K562 (cell line): Measurements from ENCODE around the gene GNAZ. TPM values are rescaled to one million over a fixed set of nuclear protein-coding genes. Genes with fewer than 3 reads are reported as not detected.

Source experiments
- ATAC-seq: fragments of 200-7000 bp; cut with Tn5 transposase; 3 replicates; pipeline ENCODE4 v1.9.1; 2020; ENCODE audit warnings: moderate library complexity
- BruUV-seq: library from RNA; stranded (reverse); fragments of 400-500 nt; replicated peaks from 2 replicates; lab custom pipeline; 2021; lab: Mats Ljungman, UMichigan
- CTCF ChIA-PET: fragments of 300-600 bp; formaldehyde crosslinking; extraction: SDS; loops from one replicate; lab custom pipeline; 2021; ENCODE audit warnings: low intra/inter-chr PET ratio; lab: Yijun Ruan, JAX
- POLR2A ChIA-PET: fragments of 300-600, 350-650 bp; sonication (Branson Sonifier 250); formaldehyde crosslinking; extraction: SDS; loops from one replicate; lab custom pipeline; 2021; ENCODE audit warnings: antibody characterized with exemption, inconsistent platforms; lab: Yijun Ruan, JAX
- DNase-seq, 4 experiments: peaks; one replicate each; pipeline versions ENCODE4 v3.0.0 to v3.0.0-alpha.2; 2011 to 2018; ENCODE audit warnings: low spot score in 3 of 4, mixed read lengths in 3 of 4; ENCODE audit errors: extremely low read depth in 1 of 4
- FAIRE-seq: peaks from 2 replicates; lab custom pipeline; 2011; peaks lifted over from hg19 to GRCh38; lab: Jason Lieb, UNC
- H2AFZ ChIP-seq: 2 replicates; pipeline ENCODE4 v1.6.0; 2011; ENCODE audit warnings: low read depth, low read length, control low read depth, inconsistent platforms
- H3K27ac ChIP-seq: fragments of 200-600 bp; 3 replicates; pipeline ENCODE4 v1.8.0; 2011; ENCODE audit warnings: low read depth, mild to moderate bottlenecking, control low read depth, inconsistent platforms, low read length, moderate library complexity, mixed read lengths; ENCODE audit errors: extremely low read depth
- H3K27me3 ChIP-seq, 2 experiments: fragments of 300-600 bp in 1 of 2; 2 replicates in 1 of 2; 3 replicates in 1 of 2; pipeline versions ENCODE4 v1.6.0 to v1.8.0; 2011; ENCODE audit warnings: inconsistent platforms in 2 of 2, low read length in 2 of 2, mild to moderate bottlenecking in 1 of 2, mixed read lengths in 1 of 2, moderate library complexity in 1 of 2; ENCODE audit not compliant: control insufficient read depth in 2 of 2, insufficient read depth in 2 of 2
- H3K36me3 ChIP-seq: fragments of 300-600 bp; 3 replicates; pipeline ENCODE4 v1.8.0; 2011; ENCODE audit warnings: mild to moderate bottlenecking, low read length, inconsistent platforms; ENCODE audit not compliant: control insufficient read depth, insufficient read depth
- H3K4me1 ChIP-seq, 2 experiments: fragments of 200-600 bp in 1 of 2; replicated peaks in 1 of 2; 2 replicates in 1 of 2; 3 replicates in 1 of 2; pipeline versions ENCODE4 v1.5.1 to v1.8.0; 2011; ENCODE audit warnings: inconsistent platforms in 2 of 2, low read length in 2 of 2, mild to moderate bottlenecking in 1 of 2, mixed read lengths in 1 of 2, moderate library complexity in 1 of 2; ENCODE audit not compliant: control insufficient read depth in 2 of 2, insufficient read depth in 2 of 2
- H3K4me2 ChIP-seq: 2 replicates; pipeline ENCODE4 v1.6.1; 2011; ENCODE audit warnings: low read length, control low read depth, inconsistent platforms, mixed read lengths; ENCODE audit not compliant: insufficient read depth
- H3K4me3 ChIP-seq: fragments of 200-600 bp; sonication (generic), shearing (Covaris generic); 2 replicates; pipeline ENCODE4 v1.5.1; 2016; ENCODE audit warnings: control low read depth, inconsistent platforms
- H3K79me2 ChIP-seq: fragments of 200-600 bp; 3 replicates; pipeline ENCODE4 v1.8.0; 2011; ENCODE audit warnings: low read length, inconsistent platforms; ENCODE audit not compliant: control insufficient read depth, insufficient read depth
- H3K9ac ChIP-seq, 2 experiments: 2 replicates each; pipeline versions ENCODE4 v1.6.0 to v1.6.1; 2011; ENCODE audit warnings: low read depth in 2 of 2, low read length in 2 of 2, control low read depth in 1 of 2, inconsistent platforms in 1 of 2, mild to moderate bottlenecking in 1 of 2, mixed read lengths in 1 of 2; ENCODE audit not compliant: insufficient read depth in 1 of 2
- H3K9me1 ChIP-seq: one replicate; pipeline ENCODE4 v1.6.0; 2011; ENCODE audit warnings: inconsistent platforms, mild to moderate bottlenecking, low read length, moderate library complexity; ENCODE audit not compliant: control insufficient read depth, insufficient read depth
- H3K9me3 ChIP-seq: replicated peaks from 2 replicates; pipeline ENCODE4 v1.5.1; 2011; ENCODE audit warnings: low read depth, low read length, inconsistent platforms; ENCODE audit not compliant: control insufficient read depth, insufficient read depth
- H4K20me1 ChIP-seq: replicated peaks from 2 replicates; pipeline ENCODE4 v1.6.1; 2011; ENCODE audit warnings: low read length, inconsistent platforms, mixed read lengths; ENCODE audit not compliant: control insufficient read depth, insufficient read depth
- ARID2 ChIP-seq: fragments of 450-650 bp; IDR thresholded peaks from 2 replicates; pipeline ENCODE4 v1.6.1; 2017; ENCODE audit warnings: antibody characterized with exemption, mild to moderate bottlenecking
- CBX2 ChIP-seq: fragments of 200-600 bp; sonication (generic); IDR thresholded peaks from one replicate; pipeline ENCODE4 v1.6.1; 2012; ENCODE audit warnings: mild to moderate bottlenecking, low read length, inconsistent platforms; ENCODE audit not compliant: insufficient read depth, poor library complexity, severe bottlenecking
- FOXJ2 ChIP-seq: fragments of 200-800 bp; sonication (Bioruptor generic); IDR thresholded peaks from 2 replicates; pipeline ENCODE4 v1.6.1; 2016; ENCODE audit warnings: missing genetic modification characterization, missing compliant biosample characterization
- HNRNPUL1 ChIP-seq: fragments of 200-400 bp; formaldehyde crosslinking; IDR thresholded peaks from 2 replicates; pipeline ENCODE4 v1.6.1; 2017; ENCODE audit warnings: low read length
- ID3 ChIP-seq, 2 experiments: fragments of 250-450 bp in 1 of 2; fragments of 450-650 bp in 1 of 2; sonication (Bioruptor Pico) in 1 of 2; IDR thresholded peaks; 2 replicates each; pipeline versions ENCODE4 v1.6.1 to v1.8.0; 2016 to 2021; ENCODE audit warnings: mild to moderate bottlenecking in 2 of 2, moderate library complexity in 2 of 2, missing compliant biosample characterization in 1 of 2, missing genetic modification characterization in 1 of 2
- MYNN ChIP-seq, 2 experiments: sonication (generic); formaldehyde crosslinking in 1 of 2; IDR thresholded peaks; 2 replicates each; pipeline versions ENCODE4 v1.5.0 to v1.6.1; 2016 to 2020; ENCODE audit warnings: antibody characterized with exemption in 1 of 2, missing genetic modification reagents in 1 of 2
- NR2F6 ChIP-seq: fragments of 450-650 bp; formaldehyde crosslinking; IDR thresholded peaks from 2 replicates; pipeline ENCODE4 v1.4.0; 2020; ENCODE audit warnings: mild to moderate bottlenecking
- PURB ChIP-seq: sonication (generic); formaldehyde crosslinking; IDR thresholded peaks from 2 replicates; pipeline ENCODE4 v1.9.0; 2021; ENCODE audit warnings: low read depth, mild to moderate bottlenecking, missing genetic modification reagents
- ZC3H11A ChIP-seq: IDR thresholded peaks from 2 replicates; pipeline ENCODE4 v1.6.1; 2012; ENCODE audit warnings: low read depth, low read length, improper control_type of control experiment
- ZNF282 ChIP-seq: sonication (generic); formaldehyde crosslinking; IDR thresholded peaks from 2 replicates; pipeline ENCODE4 v1.8.1; 2023; ENCODE audit warnings: missing genetic modification reagents
- ZNF592 ChIP-seq: fragments of 450-650 bp; IDR thresholded peaks from 2 replicates; pipeline ENCODE4 v1.6.1; 2017; ENCODE audit warnings: antibody characterized with exemption, mild to moderate bottlenecking
- WGBS: fragments of 100-300 bp; shearing (Covaris generic); methylation state at CpG from one replicate; pipeline ENCODE4 v1.1.6; 2016; ENCODE audit warnings: low coverage, mixed read lengths; ENCODE audit not compliant: insufficient coverage; ENCODE audit errors: missing lambda C conversion rate; 5-methylcytosine and 5-hydroxymethylcytosine counted together
- in situ Hi-C: fragments of 300-500 bp; cut with MboI; formaldehyde crosslinking; loops from 4 replicates; pipeline ENCODE4 v1.15.0; 2018; ENCODE audit warnings: inconsistent platforms, mixed read lengths
- intact Hi-C: fragments of 100-400 bp; cut with micrococcal nuclease; formaldehyde crosslinking; loops from 2 replicates; pipeline ENCODE4 v1.14.2; 2022
- polyA plus RNA-seq, 8 experiments: library from polyadenylated mRNA; depleted of rRNA in 4 of 8; stranded (reverse) in 5 of 8; unstranded in 3 of 8; fragments of >200 nt; fragmentation: Nextera tagmentation in 2 of 8; fragmentation: Illumina TruSeq in 1 of 8; extraction: Ambion mirVana in 2 of 8; extraction: Trizol in 1 of 8; gene quantifications; 2 replicates each; pipeline versions ENCODE4 v1.2.1 to v1.2.3, GENCODE V29; 2011 to 2014; ENCODE audit warnings: inconsistent platforms in 1 of 8, missing spikeins in 1 of 8
- total RNA-seq, 7 experiments: library from RNA; depleted of rRNA in 6 of 7; stranded (reverse); fragments of >200 nt in 6 of 7; fragmentation: Illumina TruSeq in 2 of 7; extraction: Trizol in 2 of 7; gene quantifications; 2 replicates each; pipeline versions ENCODE4 v1.2.1 to v1.2.3, GENCODE V29; 2011 to 2021; ENCODE audit warnings: low replicate concordance in 1 of 7

The GNAZ gene
- total and polyA plus RNA-seq, 9 of the 15 experiments (the other 6 are each of a cell fraction or from before 2014, with no cell fraction given): 0.04 to 0.22 (median 0.13) TPM; not detected in 3

GRCh38 chr22:23029521-23030228 is 40.6 kb upstream of the GNAZ start (continued):
- no peak for TF ChIP-seq ID3 (CRISPR knock-in tag; IDR thresholded peaks at IDR 0.05)
- no peak for TF ChIP-seq ID3 (tag; IDR thresholded peaks at IDR 0.05)
- no peak for TF ChIP-seq ZNF282 (CRISPR knock-in tag)
- 0 out of 2 replicates have a peak, but pooled peaks have one; percentile 56 for TF ChIP-seq HNRNPUL1
- TF ChIP-seq MYNN (IDR thresholded peaks at IDR 0.05): no peak
- TF ChIP-seq MYNN (CRISPR knock-in tag; IDR thresholded peaks at IDR 0.05): 0 out of 2 replicates have a peak, but pooled peaks have one; percentile 63
- no peak for TF ChIP-seq ARID2

- BruUV-seq: no TSS peak
- ATAC-seq: no peak
- FAIRE-seq: no peak
- Histone ChIP-seq H3K4me2 (no peak overlapping the region), H2AFZ (no peak overlapping the region), H3K79me2 (no peaks in the 10 kb centered on the region), H3K36me3 (no peaks in the 10 kb centered on the region), H3K4me1 (peaks cover 2 to 4% of the 10 kb centered on the region in 2 experiments; a peak in 2 of 5 replicates), H3K9me1 (no peaks in the 10 kb centered on the region), H3K27me3 (peaks cover 42 to 46% of the 10 kb centered on the region in 2 experiments), H3K9me3 (no peaks in the 10 kb centered on the region), H3K4me3 (no peak overlapping the region), H4K20me1 (no peaks in the 10 kb centered on the region), H3K27ac (no peak overlapping the region), H3K9ac (no peak overlapping the region)
- TF ChIP-seq FOXJ2 (tag): 0 out of 2 replicates have a peak, but pooled peaks have one; percentile 36
- TF ChIP-seq NR2F6 (CRISPR knock-in tag): no peak
- no peak for TF ChIP-seq ZNF592
- TF ChIP-seq CBX2: no peak
- no peak for TF ChIP-seq ZC3H11A
- no peak for TF ChIP-seq PURB
- POLR2A ChIA-PET: interaction anchor here (0.7 to 6.7 kb wide), 7 partner anchors 7 to 57 kb away, joined by 3 to 83 read pairs (median 3); no protein-coding TSS in a partner anchor
- CTCF ChIA-PET: no interaction called here
- whole genome bisulfite sequencing: 1% methylated on average over 4 of the region's 4 CpGs
- intact Hi-C loops: no loop called here
- in situ Hi-C loops: no loop called here
- DNase-seq: no peak
Observed at GRCh38 chr22:23031381-23031780, 38.9 kb upstream of the GNAZ start.
